Osteoblast (primary cell): ENCODE results near the gene RAMACL. TPM values are rescaled to one million over a fixed set of nuclear protein-coding genes. Genes with fewer than 3 reads are reported as not detected.

Experiments used
- DNase-seq: peaks from one replicate; pipeline ENCODE4 v3.0.0; 2011; ENCODE audit warnings: low spot score, mixed read lengths; ENCODE audit not compliant: insufficient read length; ENCODE audit errors: missing footprints
- H2AFZ ChIP-seq: 2 replicates; pipeline ENCODE4 v1.6.0; 2011; ENCODE audit warnings: mild to moderate bottlenecking, low read length
- H3K27ac ChIP-seq: 2 replicates; pipeline ENCODE4 v1.5.1; 2011; ENCODE audit warnings: mild to moderate bottlenecking, low read depth, low read length, moderate library complexity
- H3K27me3 ChIP-seq: 2 replicates; pipeline ENCODE4 v1.6.0; 2012; ENCODE audit warnings: mild to moderate bottlenecking, control low read depth, inconsistent platforms, low read length, moderate library complexity; ENCODE audit not compliant: insufficient read depth
- H3K36me3 ChIP-seq: 2 replicates; pipeline ENCODE4 v1.5.1; 2011; ENCODE audit warnings: mild to moderate bottlenecking, low read length, control low read depth, moderate library complexity; ENCODE audit not compliant: insufficient read depth
- H3K4me1 ChIP-seq: 2 replicates; pipeline ENCODE4 v1.5.1; 2011; ENCODE audit warnings: mild to moderate bottlenecking, low read length, control low read depth, moderate library complexity; ENCODE audit not compliant: insufficient read depth
- H3K4me2 ChIP-seq: 2 replicates; pipeline ENCODE4 v1.6.0; 2011; ENCODE audit warnings: mild to moderate bottlenecking, low read length; ENCODE audit not compliant: insufficient read depth
- H3K4me3 ChIP-seq: fragments of 200-600 bp; sonication (generic); 3 replicates; pipeline ENCODE4 v1.5.1; 2012; ENCODE audit warnings: mild to moderate bottlenecking, low read length, inconsistent platforms; ENCODE audit not compliant: insufficient read depth
- H3K79me2 ChIP-seq: 2 replicates; pipeline ENCODE4 v1.6.0; 2012; ENCODE audit warnings: mild to moderate bottlenecking, low read length, control low read depth, inconsistent platforms; ENCODE audit not compliant: insufficient read depth
- H3K9me3 ChIP-seq: 2 replicates; pipeline ENCODE4 v1.5.1; 2011; ENCODE audit warnings: low read depth, low read length, control low read depth
- H4K20me1 ChIP-seq: 2 replicates; pipeline ENCODE4 v1.6.0; 2012; ENCODE audit warnings: mild to moderate bottlenecking, low read length, control low read depth; ENCODE audit not compliant: insufficient read depth
- CTCF ChIP-seq: IDR thresholded peaks from 2 replicates; pipeline ENCODE4 v1.5.1; 2011; ENCODE audit warnings: mild to moderate bottlenecking, low read depth, low read length, moderate library complexity; ENCODE audit errors: extremely low read depth
- total RNA-seq: library from RNA; depleted of rRNA; stranded (reverse); fragments of >200 nt; gene quantifications from 2 replicates; pipeline ENCODE4 v1.2.3, GENCODE V29; 2012

RAMACL gene
- total RNA-seq, 1 donor: 3.3 TPM

DNA sequence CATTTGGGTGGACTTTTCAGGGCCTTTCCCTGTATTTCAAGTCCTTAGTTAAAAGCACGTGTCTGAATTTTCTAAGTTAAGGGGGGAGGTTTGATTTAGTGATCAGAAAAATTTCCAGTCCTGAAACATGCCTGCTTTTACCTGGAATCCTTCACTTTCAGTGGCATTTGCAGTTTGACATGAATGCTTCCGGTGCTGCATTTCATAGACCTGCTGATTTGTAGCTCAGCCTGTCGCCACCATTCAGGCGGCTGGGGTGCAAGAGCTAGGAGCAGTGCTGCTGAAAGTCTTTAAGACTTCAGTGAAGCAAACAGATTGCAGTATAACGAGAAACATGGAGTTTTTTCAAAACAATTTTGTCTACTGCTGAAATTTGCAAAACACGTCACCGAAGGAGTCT is 26.5 kb upstream of the RAMACL start:
- Histone ChIP-seq H4K20me1 (no peaks in the 10 kb centered on the region), H3K9me3 (no peaks in the 10 kb centered on the region), H3K36me3 (peaks cover 11% of the 10 kb centered on the region), H3K79me2 (peaks cover 94% of the 10 kb centered on the region), H3K4me2 (no peak overlapping the region), H2AFZ (no peak overlapping the region), H3K4me3 (no peak overlapping the region), H3K27me3 (no peaks in the 10 kb centered on the region), H3K27ac (no peak overlapping the region), H3K4me1 (peaks cover 10% of the 10 kb centered on the region)
- TF ChIP-seq CTCF: no peak
- DNase-seq: peak; percentile 47

GRCh38 chr6:166612471-166612881 is 26.0 kb upstream of the RAMACL start:
- H3K4me1 ChIP-seq: peaks cover 10% of the 10 kb centered on the region
- no peak overlapping the region for H3K4me3 ChIP-seq
- H3K36me3 ChIP-seq: peaks cover 6% of the 10 kb centered on the region
- peaks cover 94% of the 10 kb centered on the region for H3K79me2 ChIP-seq
- H2AFZ ChIP-seq: no peak overlapping the region
- no peak for TF ChIP-seq CTCF
- no peaks in the 10 kb centered on the region for H3K27me3 ChIP-seq
- DNase-seq: no peak
- no peak overlapping the region for H3K4me2 ChIP-seq
- no peaks in the 10 kb centered on the region for H3K9me3 ChIP-seq
- H4K20me1 ChIP-seq: no peaks in the 10 kb centered on the region
- no peak overlapping the region for H3K27ac ChIP-seq

DNA sequence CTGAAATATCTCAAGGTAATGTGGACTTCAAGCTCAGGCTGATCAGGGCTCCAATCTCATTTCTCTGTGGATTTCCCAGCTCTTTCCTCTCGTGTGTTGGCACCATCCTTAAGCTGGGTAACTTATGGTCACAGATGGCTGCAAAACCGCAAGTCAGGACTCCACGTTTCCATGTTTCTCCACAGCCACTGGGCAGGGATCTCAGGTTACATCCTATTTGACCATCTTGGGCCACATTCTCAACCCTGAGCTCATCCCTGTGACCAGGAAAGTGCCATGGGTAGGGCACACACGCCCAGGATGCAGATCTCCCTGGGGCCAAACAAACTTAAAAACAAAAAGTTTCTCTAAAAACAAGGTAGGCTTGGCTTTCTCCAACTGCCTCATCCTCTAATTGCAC is 25.2 kb upstream of the RAMACL start:
- peaks cover 10% of the 10 kb centered on the region for H3K4me1 ChIP-seq
- peaks cover 3% of the 10 kb centered on the region for H3K36me3 ChIP-seq
- no peak overlapping the region for H2AFZ ChIP-seq
- no peak overlapping the region for H3K4me2 ChIP-seq
- H3K79me2 ChIP-seq: peaks cover 93% of the 10 kb centered on the region
- no peak overlapping the region for H3K27ac ChIP-seq
- H3K4me3 ChIP-seq: no peak overlapping the region
- no peaks in the 10 kb centered on the region for H4K20me1 ChIP-seq
- no peaks in the 10 kb centered on the region for H3K9me3 ChIP-seq
- no peak for TF ChIP-seq CTCF
- H3K27me3 ChIP-seq: no peaks in the 10 kb centered on the region
- DNase-seq: no peak

DNA sequence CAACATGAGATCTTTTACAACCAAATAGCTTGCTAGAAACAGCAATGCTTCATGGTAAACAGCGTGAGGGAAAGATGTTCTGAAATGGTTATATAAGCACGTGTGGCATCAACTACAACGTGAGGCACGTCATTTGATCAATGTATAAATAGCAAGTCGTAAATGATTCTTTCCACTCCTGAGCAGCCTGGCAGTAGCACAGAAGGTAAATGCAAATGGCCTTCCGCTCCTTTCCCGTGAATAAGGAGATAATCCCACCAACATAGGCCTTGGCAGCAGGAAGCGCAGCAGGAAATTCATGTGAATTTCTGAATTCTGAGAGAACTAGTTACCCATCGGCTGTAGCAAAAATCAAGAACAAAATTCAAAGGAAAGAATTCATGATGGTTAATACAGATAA is 23.6 kb upstream of the RAMACL start:
- Histone ChIP-seq H2AFZ (no peak overlapping the region), H3K4me3 (no peak overlapping the region), H3K36me3 (no peaks in the 10 kb centered on the region), H3K79me2 (peaks cover 91% of the 10 kb centered on the region), H3K27ac (no peak overlapping the region), H3K4me1 (peaks cover 3% of the 10 kb centered on the region), H4K20me1 (no peaks in the 10 kb centered on the region), H3K27me3 (no peaks in the 10 kb centered on the region), H3K4me2 (no peak overlapping the region), H3K9me3 (no peaks in the 10 kb centered on the region)
- DNase-seq: no peak
- TF ChIP-seq CTCF: no peak
